OCI-LY7 (cell line): ENCODE measurements around the gene PRAME. TPM values are rescaled to one million over a fixed set of nuclear protein-coding genes. Genes with fewer than 3 reads are reported as not detected.
"Not testable (repeated sequence)": the region's sequence is repeated elsewhere in the genome, so short reads cannot be mapped to it uniquely, and the experiment has no call there.

Experiments used
- BruUV-seq: library from RNA; stranded (reverse); fragments of 400-500 nt; replicated peaks from 2 replicates; lab custom pipeline; 2021; lab: Mats Ljungman, UMichigan
- CTCF ChIA-PET: fragments of 300-600 bp; sonication (Branson Sonifier 250); formaldehyde crosslinking; loops from one replicate; lab custom pipeline; 2022; ENCODE audit warnings: antibody characterized with exemption; ENCODE audit not compliant: unreplicated experiment; lab: Charles Lee
- POLR2A ChIA-PET: fragments of 300-600 bp; sonication (Branson Sonifier 250); formaldehyde crosslinking; loops from one replicate; lab custom pipeline; 2022; ENCODE audit warnings: antibody characterized with exemption; lab: Charles Lee
- DNase-seq: peaks from one replicate; pipeline ENCODE4 v3.0.0-alpha.2; 2015; ENCODE audit warnings: low spot score
- H2AFZ ChIP-seq: fragments of 200-600 bp; sonication (generic), shearing (Covaris generic); 2 replicates; pipeline ENCODE4 v1.6.1; 2014; ENCODE audit warnings: mild to moderate bottlenecking, antibody characterized with exemption, low read length, moderate library complexity
- H3K27ac ChIP-seq: fragments of 200-600 bp; sonication (generic); 2 replicates; pipeline ENCODE4 v1.5.1; 2014; ENCODE audit warnings: mixed run types, low read depth, mild to moderate bottlenecking, moderate library complexity, low read length, inconsistent platforms; ENCODE audit not compliant: poor library complexity, severe bottlenecking
- H3K36me3 ChIP-seq: fragments of 200-600 bp; sonication (generic); 2 replicates; pipeline ENCODE4 v1.6.1; 2014; ENCODE audit warnings: mild to moderate bottlenecking, antibody characterized with exemption, low read length, moderate library complexity, mixed read lengths; ENCODE audit not compliant: insufficient read depth
- H3K4me1 ChIP-seq: fragments of 200-600 bp; sonication (generic); 2 replicates; pipeline ENCODE4 v1.5.1; 2014; ENCODE audit warnings: mild to moderate bottlenecking, low read length; ENCODE audit not compliant: insufficient read depth, poor library complexity, severe bottlenecking
- H3K4me2 ChIP-seq: fragments of 200-600 bp; sonication (generic); 2 replicates; pipeline ENCODE4 v1.6.1; 2014; ENCODE audit warnings: mild to moderate bottlenecking, low read length
- H3K4me3 ChIP-seq: fragments of 200-600 bp; sonication (generic); 2 replicates; pipeline ENCODE4 v1.5.1; 2014; ENCODE audit warnings: mild to moderate bottlenecking, low read depth, low read length; ENCODE audit not compliant: poor library complexity, severe bottlenecking
- H3K79me2 ChIP-seq: fragments of 200-600 bp; sonication (generic); 2 replicates; pipeline ENCODE4 v1.6.1; 2016; ENCODE audit warnings: low read depth, mild to moderate bottlenecking, low read length, moderate library complexity, mixed read lengths; ENCODE audit not compliant: insufficient read depth
- H3K9me2 ChIP-seq: fragments of 200-600 bp; sonication (generic); 2 replicates; pipeline ENCODE4 v1.6.1; 2016; ENCODE audit warnings: mild to moderate bottlenecking, low read length, mixed read lengths; ENCODE audit not compliant: insufficient read depth
- H3K9me3 ChIP-seq: fragments of 200-600 bp; sonication (generic); 2 replicates; pipeline ENCODE4 v1.6.1; 2014; ENCODE audit warnings: mild to moderate bottlenecking, mixed run types, low read length, mixed read lengths
- H4K20me1 ChIP-seq: fragments of 200-600 bp; sonication (generic); 2 replicates; pipeline ENCODE4 v1.6.1; 2014; ENCODE audit warnings: mild to moderate bottlenecking, antibody characterized with exemption, low read length, moderate library complexity, mixed read lengths; ENCODE audit not compliant: insufficient read depth
- EZH2phosphoT487 ChIP-seq: fragments of 200-600 bp; sonication (generic); IDR thresholded peaks from 2 replicates; pipeline ENCODE4 v1.6.1; 2018; ENCODE audit warnings: low read depth, borderline replicate concordance, mild to moderate bottlenecking, mixed run types, antibody characterized with exemption, low read length, moderate library complexity, mixed read lengths
- intact Hi-C: fragments of 100-400 bp; cut with micrococcal nuclease; formaldehyde crosslinking; loops from one replicate; pipeline ENCODE4 v1.10.0; 2022; ENCODE audit not compliant: unreplicated experiment
- total RNA-seq, 2 experiments: library from RNA; depleted of rRNA in 1 of 2; stranded (reverse); fragments of >200 nt in 1 of 2; shearing (Covaris generic) in 1 of 2; gene quantifications; 2 replicates each; pipeline ENCODE4 v1.2.3, GENCODE V29; 2014 to 2022
- TF ChIP-seq, protein P1 (sequence below): fragments of 200-600 bp; sonication (generic); conservative IDR thresholded peaks from 2 replicates; pipeline ENCODE4 v1.5.1; 2014; ENCODE audit warnings: mild to moderate bottlenecking, antibody characterized with exemption, low read length, moderate library complexity, mixed read lengths

The PRAME gene
- total RNA-seq, 2 experiments from 2014 or later = 0.28 TPM; not detected in 1

- intact Hi-C loops = no loop called here
- H3K4me1 ChIP-seq = peaks cover 4% of the 10 kb centered on the region
- no peaks in the 10 kb centered on the region for H3K79me2 ChIP-seq
- TF ChIP-seq, protein P1, sequence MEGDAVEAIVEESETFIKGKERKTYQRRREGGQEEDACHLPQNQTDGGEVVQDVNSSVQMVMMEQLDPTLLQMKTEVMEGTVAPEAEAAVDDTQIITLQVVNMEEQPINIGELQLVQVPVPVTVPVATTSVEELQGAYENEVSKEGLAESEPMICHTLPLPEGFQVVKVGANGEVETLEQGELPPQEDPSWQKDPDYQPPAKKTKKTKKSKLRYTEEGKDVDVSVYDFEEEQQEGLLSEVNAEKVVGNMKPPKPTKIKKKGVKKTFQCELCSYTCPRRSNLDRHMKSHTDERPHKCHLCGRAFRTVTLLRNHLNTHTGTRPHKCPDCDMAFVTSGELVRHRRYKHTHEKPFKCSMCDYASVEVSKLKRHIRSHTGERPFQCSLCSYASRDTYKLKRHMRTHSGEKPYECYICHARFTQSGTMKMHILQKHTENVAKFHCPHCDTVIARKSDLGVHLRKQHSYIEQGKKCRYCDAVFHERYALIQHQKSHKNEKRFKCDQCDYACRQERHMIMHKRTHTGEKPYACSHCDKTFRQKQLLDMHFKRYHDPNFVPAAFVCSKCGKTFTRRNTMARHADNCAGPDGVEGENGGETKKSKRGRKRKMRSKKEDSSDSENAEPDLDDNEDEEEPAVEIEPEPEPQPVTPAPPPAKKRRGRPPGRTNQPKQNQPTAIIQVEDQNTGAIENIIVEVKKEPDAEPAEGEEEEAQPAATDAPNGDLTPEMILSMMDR = no peak
- TF ChIP-seq EZH2phosphoT487 = no peak
- no peaks in the 10 kb centered on the region for H3K36me3 ChIP-seq
- no peak overlapping the region for H3K4me2 ChIP-seq
- no peak for DNase-seq
- no peaks in the 10 kb centered on the region for H3K9me2 ChIP-seq
- ChIA-PET POLR2A (no interaction called here), CTCF (no interaction called here)
- H2AFZ ChIP-seq = no peak overlapping the region
- no peak overlapping the region for H3K27ac ChIP-seq
- H3K9me3 ChIP-seq = peaks cover 11% of the 10 kb centered on the region; the same call in 1 of the 2 replicates
- H3K4me3 ChIP-seq = no peak overlapping the region
- no peaks in the 10 kb centered on the region for H4K20me1 ChIP-seq
- no TSS peak for BruUV-seq
Measured at GRCh38 chr22:22513619-22514018, 45.4 kb downstream of the PRAME start.

- H3K79me2 ChIP-seq = no peaks in the 10 kb centered on the region
- no peak overlapping the region for H3K4me2 ChIP-seq
- H3K4me3 ChIP-seq = no peak overlapping the region
- H3K4me1 ChIP-seq = peaks cover 4% of the 10 kb centered on the region
- intact Hi-C loops = no loop called here
- POLR2A ChIA-PET = interaction anchor here (0.6 kb wide), 2 partner anchors 17 to 25 kb away, joined by 3 to 4 read pairs; no protein-coding TSS in a partner anchor
- no peaks in the 10 kb centered on the region for H3K9me2 ChIP-seq
- no TSS peak for BruUV-seq
- peaks cover 11% of the 10 kb centered on the region; the same call in 1 of the 2 replicates for H3K9me3 ChIP-seq
- TF ChIP-seq, protein P1 = no peak
- TF ChIP-seq EZH2phosphoT487 = no peak
- no peaks in the 10 kb centered on the region for H4K20me1 ChIP-seq
- no peak for DNase-seq
- H2AFZ ChIP-seq = no peak overlapping the region
- H3K27ac ChIP-seq = no peak overlapping the region
- CTCF ChIA-PET = no interaction called here
- H3K36me3 ChIP-seq = no peaks in the 10 kb centered on the region
Measured at GRCh38 chr22:22512951-22513350, 46.1 kb downstream of the PRAME start.

GRCh38 chr22:22510833-22511232 is 48.2 kb downstream of the PRAME start:
- POLR2A ChIA-PET = interaction anchor here (0.7 to 0.8 kb wide), 2 partner anchors 303 to 961 kb away, joined by 3 read pairs; no protein-coding TSS in a partner anchor
- H2AFZ ChIP-seq, H4K20me1 ChIP-seq, H3K27ac ChIP-seq, DNase-seq, H3K4me2 ChIP-seq, CTCF ChIA-PET, intact Hi-C loops, H3K9me2 ChIP-seq, H3K4me3 ChIP-seq, BruUV-seq, H3K79me2 ChIP-seq, H3K4me1 ChIP-seq: not testable (repeated sequence)
- H3K9me3 ChIP-seq = peaks cover 11% of the 10 kb centered on the region; the same call in 1 of the 2 replicates
- peaks cover 16% of the 10 kb centered on the region for H3K36me3 ChIP-seq

DNA sequence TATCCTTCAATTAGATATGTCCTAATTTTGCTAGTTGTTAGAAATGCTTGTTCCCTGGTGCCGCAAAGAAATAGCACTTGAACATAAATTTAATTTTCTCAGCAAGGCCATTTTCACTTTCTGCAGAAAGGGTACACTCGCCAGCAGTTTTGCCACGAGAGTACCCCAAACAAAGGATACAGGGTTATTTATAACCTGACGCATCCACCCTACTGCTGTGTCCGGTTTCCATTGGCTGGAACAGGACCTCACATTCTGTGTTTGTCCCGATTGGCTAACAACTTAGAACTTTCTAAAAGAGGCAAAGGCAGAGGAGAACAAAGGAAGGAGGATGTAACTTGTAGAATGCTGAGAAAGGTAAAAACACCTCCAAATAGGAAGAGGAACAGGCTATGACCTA is 49.2 kb downstream of the PRAME start:
- BruUV-seq, H3K79me2 ChIP-seq, POLR2A ChIA-PET, H3K27ac ChIP-seq, H3K9me2 ChIP-seq, H3K4me3 ChIP-seq, CTCF ChIA-PET, DNase-seq, H3K4me1 ChIP-seq, H2AFZ ChIP-seq, H4K20me1 ChIP-seq, H3K4me2 ChIP-seq: not testable (repeated sequence)
- intact Hi-C loops = loop anchor here (10.0 kb wide), 1 partner anchor 775 kb away; the partner anchor contains the start of gene YPEL1
- Histone ChIP-seq H3K9me3 (peaks cover 11% of the 10 kb centered on the region; the same call in 1 of the 2 replicates), H3K36me3 (peaks cover 22% of the 10 kb centered on the region)
